ENCODE data around the gene SENP7. TPM values are rescaled to one million over a fixed set of nuclear protein-coding genes. Genes with fewer than 3 reads are reported as not detected.
A peak's percentile ranks its signal among the peaks of the same experiment; 100 is the strongest.

The SENP7 gene
- total RNA-seq, 1 donor from 2014 or later: 48.0 TPM

- Mint-ChIP-seq H3K27ac (no peak overlapping the region), H3K4me3 (no peak overlapping the region), H3K36me3 (no peaks in the 10 kb centered on the region), H3K4me1 (no peaks in the 10 kb centered on the region), H3K27me3 (ENCODE audit: insufficient read depth, low read depth) (peaks cover 2% of the 10 kb centered on the region), H3K9me3 (no peaks in the 10 kb centered on the region)
- no peak for DNase-seq (ENCODE audit: low spot score)
- Histone ChIP-seq H4K20me1 (ENCODE audit: low read depth) (no peaks in the 10 kb centered on the region), H3K4me2 (no peak overlapping the region), H3F3A (ENCODE audit: low read depth) (no peaks in the 10 kb centered on the region), H3K4me3 (no peak overlapping the region), H3K9ac (no peak overlapping the region), H3K27ac (no peak overlapping the region), H2AFZ (replicated peaks) (peak overlapping the region; percentile 65), H3K79me2 (ENCODE audit: low read depth) (no peaks in the 10 kb centered on the region), H3K36me3 (no peaks in the 10 kb centered on the region), H3K4me1 (no peaks in the 10 kb centered on the region), H3K9me3 (ENCODE audit: low read depth) (no peaks in the 10 kb centered on the region), H3K27me3 (no peaks in the 10 kb centered on the region)
- no peak for TF ChIP-seq EZH2 (IDR thresholded peaks at IDR 0.05)
- TF ChIP-seq CTCF (IDR thresholded peaks at IDR 0.05): no peak
- TF ChIP-seq EZH2phosphoT487 (IDR thresholded peaks at IDR 0.05): no peak
Measured at GRCh38 chr3:101530686-101531047, 17.7 kb upstream of the SENP7 start.

- H3K9me3 Mint-ChIP-seq: no peaks in the 10 kb centered on the region
- peaks cover 2% of the 10 kb centered on the region for H3K27me3 Mint-ChIP-seq (ENCODE audit: insufficient read depth, low read depth)
- no peaks in the 10 kb centered on the region for H3K27me3 ChIP-seq
- H3K27ac ChIP-seq: no peak overlapping the region
- H4K20me1 ChIP-seq (ENCODE audit: low read depth): no peaks in the 10 kb centered on the region
- no peak for DNase-seq (ENCODE audit: low spot score)
- H3K4me2 ChIP-seq: no peak overlapping the region
- no peak overlapping the region for H3K27ac Mint-ChIP-seq
- no peaks in the 10 kb centered on the region for H3K9me3 ChIP-seq (ENCODE audit: low read depth)
- TF ChIP-seq EZH2 (IDR thresholded peaks at IDR 0.05): no peak
- no peak for TF ChIP-seq CTCF (IDR thresholded peaks at IDR 0.05)
- TF ChIP-seq EZH2phosphoT487 (IDR thresholded peaks at IDR 0.05): no peak
- H3K4me3 ChIP-seq: no peak overlapping the region
- no peaks in the 10 kb centered on the region for H3K4me1 ChIP-seq
- H2AFZ ChIP-seq (replicated peaks): peak overlapping the region; percentile 65
- no peaks in the 10 kb centered on the region for H3K36me3 ChIP-seq
- H3K4me1 Mint-ChIP-seq: no peaks in the 10 kb centered on the region
- H3K79me2 ChIP-seq (ENCODE audit: low read depth): no peaks in the 10 kb centered on the region
- H3K4me3 Mint-ChIP-seq: no peak overlapping the region
- H3F3A ChIP-seq (ENCODE audit: low read depth): no peaks in the 10 kb centered on the region
- no peaks in the 10 kb centered on the region for H3K36me3 Mint-ChIP-seq
- H3K9ac ChIP-seq: no peak overlapping the region
Measured at GRCh38 chr3:101529816-101530685, 17.0 kb upstream of the SENP7 start.

- Histone ChIP-seq H3K4me2 (no peak overlapping the region), H3K9ac (no peak overlapping the region), H3K27ac (no peak overlapping the region), H3K4me3 (no peak overlapping the region), H2AFZ (replicated peaks) (no peak overlapping the region), H3K4me1 (no peaks in the 10 kb centered on the region), H3K27me3 (no peaks in the 10 kb centered on the region), H4K20me1 (ENCODE audit: low read depth) (no peaks in the 10 kb centered on the region), H3F3A (ENCODE audit: low read depth) (no peaks in the 10 kb centered on the region), H3K79me2 (ENCODE audit: low read depth) (no peaks in the 10 kb centered on the region), H3K36me3 (no peaks in the 10 kb centered on the region), H3K9me3 (ENCODE audit: low read depth) (no peaks in the 10 kb centered on the region)
- H3K36me3 Mint-ChIP-seq: no peaks in the 10 kb centered on the region
- no peak overlapping the region for H3K27ac Mint-ChIP-seq
- H3K27me3 Mint-ChIP-seq (ENCODE audit: insufficient read depth, low read depth): no peaks in the 10 kb centered on the region
- H3K4me3 Mint-ChIP-seq: no peak overlapping the region
- H3K9me3 Mint-ChIP-seq: no peaks in the 10 kb centered on the region
- TF ChIP-seq EZH2phosphoT487 (IDR thresholded peaks at IDR 0.05) (no peak), EZH2 (IDR thresholded peaks at IDR 0.05) (no peak), CTCF (IDR thresholded peaks at IDR 0.05) (no peak)
- no peaks in the 10 kb centered on the region for H3K4me1 Mint-ChIP-seq
- no peak for DNase-seq (ENCODE audit: low spot score)
Measured at GRCh38 chr3:101527906-101528305, 14.9 kb upstream of the SENP7 start.
